Activated naive CD4-positive, alpha-beta T cell treated with Interleukin-2 at 50 U/mL for 16 hours (primary cell): ENCODE results near the gene HEPHL1.

Experiments
- DNase-seq: peaks from one replicate; pipeline ENCODE4 v3.0.0-alpha.2; 2020

The HEPHL1 gene

DNA sequence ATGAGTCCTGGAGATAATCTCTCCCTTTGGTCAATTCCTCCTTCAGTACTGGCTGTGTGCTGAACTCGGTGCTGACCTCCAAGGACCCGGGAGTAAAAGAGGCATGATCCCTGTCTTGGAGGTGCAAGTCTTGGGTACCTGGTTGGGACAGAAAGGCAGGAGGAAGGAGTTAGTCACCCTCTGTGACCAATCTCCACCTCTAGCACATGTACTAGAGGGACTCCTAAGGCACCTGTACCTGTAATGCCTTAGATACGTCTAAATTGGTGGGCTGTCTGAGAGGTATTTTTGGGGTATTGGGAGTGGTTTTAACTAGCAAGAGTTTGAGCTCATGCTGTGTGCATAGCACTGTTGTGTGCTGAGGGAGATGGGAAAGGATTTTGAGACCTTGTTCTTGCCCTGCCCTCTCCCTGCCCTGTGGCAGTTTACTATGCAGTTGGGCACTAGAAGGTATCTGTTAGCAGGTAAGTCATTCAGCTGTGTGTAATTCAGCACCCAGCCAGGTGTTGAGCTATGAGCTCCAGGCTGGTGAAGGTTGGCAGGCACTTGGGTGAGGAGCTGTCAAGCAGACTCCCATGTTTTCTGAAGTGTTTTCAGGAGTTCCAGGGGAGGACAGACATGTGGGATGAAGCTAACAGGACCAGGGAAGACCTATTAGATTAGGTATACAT lies 110.0 kb downstream of the HEPHL1 start:
- no peak for DNase-seq

DNA sequence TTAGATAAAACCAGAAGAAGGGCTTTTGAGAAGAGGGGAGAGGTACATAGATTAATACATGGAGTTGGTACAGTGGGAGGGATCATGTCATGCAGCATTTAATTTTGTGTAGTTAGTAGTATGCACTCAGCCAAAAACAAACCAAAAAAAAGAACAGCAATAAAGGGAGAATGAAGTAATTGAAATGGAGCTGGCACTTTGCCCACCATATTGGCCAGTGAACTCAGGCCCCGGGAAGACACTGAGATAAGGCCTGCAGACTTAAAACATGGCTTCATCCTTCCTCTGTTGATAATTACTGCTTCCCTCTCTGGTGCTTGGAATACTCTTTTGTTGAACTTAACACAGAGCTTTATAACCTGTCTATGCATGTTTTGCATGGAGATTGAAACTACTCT lies 110.6 kb downstream of the HEPHL1 start:
- DNase-seq = no peak

DNA sequence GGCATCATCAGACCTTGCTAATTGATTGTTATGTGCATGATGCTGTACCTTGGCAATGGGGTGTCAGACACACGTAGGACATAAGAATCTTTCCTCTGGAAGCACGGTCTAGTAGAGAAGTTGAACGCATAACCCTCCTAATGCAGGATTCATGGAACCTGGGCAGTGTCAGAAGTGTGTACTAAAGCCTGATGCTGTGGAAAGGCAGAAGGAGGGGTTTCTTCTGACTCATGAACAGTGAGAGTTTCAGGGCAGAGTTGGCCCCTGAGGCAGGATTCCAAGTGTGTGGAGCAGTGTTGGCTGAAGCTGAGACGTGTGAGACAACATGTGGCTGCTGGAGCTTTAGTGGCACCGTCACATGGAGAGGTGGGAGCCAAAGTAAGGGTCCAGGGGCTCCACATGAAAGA lies 111.0 kb downstream of the HEPHL1 start:
- no peak for DNase-seq

DNA sequence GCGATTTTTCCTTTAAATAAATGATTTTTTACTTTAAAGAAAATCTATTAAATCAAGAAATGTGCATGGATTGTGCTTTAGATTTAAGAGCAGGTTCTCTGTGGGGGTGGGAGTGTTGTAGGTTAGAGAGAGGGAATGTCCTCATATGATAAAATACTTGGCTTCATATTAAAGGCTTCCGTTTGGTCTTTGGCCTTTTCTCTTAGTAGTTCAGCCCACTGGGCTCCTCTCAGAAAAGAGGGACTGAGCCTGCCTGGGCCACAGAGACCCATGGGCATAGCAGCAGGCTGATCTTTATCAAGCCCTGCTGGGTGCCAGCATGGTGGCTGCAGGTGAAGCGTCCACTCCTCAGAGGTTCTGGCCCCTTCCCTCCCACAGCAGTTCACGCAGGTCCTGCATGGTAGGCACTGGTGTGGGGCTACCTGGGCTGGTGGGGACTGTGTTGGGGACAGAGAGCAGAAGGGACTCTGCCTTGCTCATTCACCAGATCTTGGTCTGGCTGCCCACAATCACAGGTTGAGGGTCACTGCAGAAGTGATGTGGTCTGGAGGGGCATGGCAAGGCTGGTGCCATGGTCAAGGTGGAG lies 111.8 kb downstream of the HEPHL1 start:
- DNase-seq = no peak

DNA sequence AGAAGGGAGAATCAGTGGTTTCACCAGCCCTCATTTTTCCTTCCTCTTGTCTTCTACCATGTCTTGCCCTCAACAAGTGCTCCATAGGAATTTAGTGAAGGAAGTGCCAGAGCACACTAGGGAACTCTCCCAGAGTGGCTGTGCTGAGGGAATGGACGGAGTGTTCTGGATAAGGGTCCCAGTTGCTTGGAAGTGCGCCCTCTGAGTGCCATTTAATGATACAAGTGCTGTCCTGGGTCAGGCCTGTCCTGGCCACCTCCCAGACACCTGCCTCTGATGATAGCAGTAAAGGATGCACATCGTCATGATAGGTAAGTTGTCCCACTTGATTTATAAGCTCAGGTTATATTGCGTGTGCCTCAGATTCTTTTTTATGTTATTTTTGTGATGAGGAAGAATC lies 112.6 kb downstream of the HEPHL1 start:
- DNase-seq = no peak

DNA sequence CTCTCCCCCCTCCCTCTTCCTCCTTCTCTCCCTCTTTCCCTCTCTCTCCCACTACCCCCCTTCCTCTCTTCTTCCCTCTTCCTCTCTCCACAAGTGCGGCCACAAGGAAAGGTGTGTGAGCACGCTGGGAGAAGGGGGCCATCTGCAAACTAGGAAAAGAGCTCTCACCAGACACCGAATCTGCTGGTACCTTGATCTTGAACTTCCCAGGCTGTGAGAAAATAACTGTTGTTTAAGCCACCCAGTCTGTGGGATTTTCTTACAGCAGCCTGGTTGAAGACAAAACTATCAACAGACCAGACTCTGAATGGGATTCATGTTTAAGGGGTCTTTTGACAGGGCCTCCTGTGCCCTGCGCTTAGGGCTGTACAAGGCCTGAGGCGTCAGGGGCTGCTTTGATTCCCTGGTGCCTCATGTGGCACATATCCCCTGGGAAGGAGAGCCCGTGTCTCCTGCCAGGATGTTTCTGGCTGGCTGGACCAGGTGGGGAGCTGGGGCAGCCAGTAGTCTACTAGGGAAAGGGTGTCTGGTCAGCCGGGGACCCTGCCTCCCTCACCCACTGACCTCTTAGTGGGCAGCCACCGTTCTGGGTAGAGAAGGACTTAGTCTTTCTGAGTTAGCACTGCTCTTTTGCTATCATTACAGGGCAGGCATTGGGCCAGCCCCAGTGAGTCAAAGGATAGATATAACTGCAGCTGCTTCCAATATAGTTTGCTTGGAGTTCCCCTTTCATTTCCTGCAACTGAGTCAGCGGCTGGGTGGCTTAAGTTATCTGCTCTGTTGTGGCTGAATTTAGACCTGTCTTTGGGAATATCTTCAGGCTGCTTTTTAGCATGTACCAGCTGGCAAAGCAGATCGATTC lies 113.7 kb downstream of the HEPHL1 start:
- peak; percentile 35 for DNase-seq

DNA sequence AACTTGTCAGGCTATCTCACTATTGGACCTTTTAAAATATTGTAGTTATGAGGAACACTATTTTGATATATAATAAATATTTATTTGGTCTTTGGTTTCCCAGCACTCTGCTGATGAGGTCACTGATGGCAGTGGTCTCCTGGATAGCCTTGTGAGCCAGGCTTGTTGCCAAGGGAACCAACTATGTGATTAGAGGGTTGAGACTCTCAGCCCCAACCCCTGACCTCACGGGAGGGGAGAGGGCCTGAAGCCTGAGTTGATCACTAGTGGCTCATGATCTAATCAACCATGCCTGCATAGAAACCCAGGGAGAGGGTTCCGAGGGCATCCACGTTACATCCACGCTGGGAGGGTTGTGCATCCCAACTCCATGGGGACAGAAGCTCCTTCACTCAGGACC lies 118.3 kb downstream of the HEPHL1 start:
- DNase-seq = no peak

DNA sequence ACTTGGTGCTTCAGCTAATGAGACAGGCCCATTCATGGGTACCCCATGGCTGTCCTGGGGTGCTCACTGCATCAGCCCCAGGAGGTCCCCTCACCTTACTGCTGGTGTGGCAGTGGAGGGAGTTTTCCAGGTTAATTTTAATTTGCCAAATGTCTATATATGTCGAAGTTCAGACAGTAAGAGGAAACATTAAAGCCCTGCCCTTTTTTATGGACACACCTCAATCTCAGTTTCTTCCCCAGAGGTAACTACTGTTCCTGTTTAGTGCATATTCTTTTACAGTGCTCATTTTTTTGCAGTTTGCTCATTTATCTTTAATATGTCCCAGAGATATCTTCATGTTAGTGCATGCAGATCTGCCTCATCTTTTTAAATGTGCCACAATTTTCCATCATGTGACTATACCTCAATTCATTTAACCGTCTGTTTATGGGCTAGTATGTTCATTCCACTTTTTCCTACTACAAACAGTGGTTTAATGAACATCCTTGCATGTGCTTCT lies 119.1 kb downstream of the HEPHL1 start:
- no peak for DNase-seq

DNA sequence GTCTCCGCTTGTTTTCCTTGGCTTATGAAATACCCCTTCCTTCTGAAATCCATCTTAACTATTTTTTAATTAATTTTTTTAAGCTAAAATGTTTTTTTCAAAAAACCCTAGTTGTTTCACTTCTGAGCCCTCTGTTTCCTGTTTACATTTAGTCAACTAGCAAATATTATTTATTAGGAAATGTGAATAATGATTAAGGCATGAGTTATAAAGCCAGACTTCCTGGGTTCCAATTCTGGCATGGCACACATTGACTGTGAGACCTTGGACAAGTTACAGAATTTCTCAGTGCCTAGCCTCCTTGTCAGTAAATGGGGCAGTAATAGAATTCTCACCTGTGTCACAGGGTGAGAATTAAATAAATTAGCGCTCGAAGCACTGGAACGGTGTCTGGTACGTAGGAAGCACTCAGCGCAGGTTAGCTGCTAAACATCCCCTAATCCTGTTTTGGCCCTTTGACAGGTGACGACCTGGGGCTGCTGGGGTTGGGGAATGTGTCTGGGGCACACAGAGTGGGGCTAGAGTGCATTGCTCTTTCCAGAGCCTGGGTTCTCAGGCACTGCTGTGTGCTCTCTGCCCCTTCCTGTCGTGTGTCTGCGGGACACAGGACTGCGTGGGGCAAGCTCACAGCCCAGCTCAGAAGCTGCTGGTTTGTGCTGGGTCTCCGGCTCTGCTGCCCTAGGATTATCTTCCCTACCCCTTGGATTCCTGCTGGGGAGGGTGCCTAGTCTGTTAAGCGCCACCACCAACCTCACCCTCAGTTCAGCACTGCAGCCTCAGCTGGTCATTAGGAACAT lies 120.6 kb downstream of the HEPHL1 start:
- no peak for DNase-seq

DNA sequence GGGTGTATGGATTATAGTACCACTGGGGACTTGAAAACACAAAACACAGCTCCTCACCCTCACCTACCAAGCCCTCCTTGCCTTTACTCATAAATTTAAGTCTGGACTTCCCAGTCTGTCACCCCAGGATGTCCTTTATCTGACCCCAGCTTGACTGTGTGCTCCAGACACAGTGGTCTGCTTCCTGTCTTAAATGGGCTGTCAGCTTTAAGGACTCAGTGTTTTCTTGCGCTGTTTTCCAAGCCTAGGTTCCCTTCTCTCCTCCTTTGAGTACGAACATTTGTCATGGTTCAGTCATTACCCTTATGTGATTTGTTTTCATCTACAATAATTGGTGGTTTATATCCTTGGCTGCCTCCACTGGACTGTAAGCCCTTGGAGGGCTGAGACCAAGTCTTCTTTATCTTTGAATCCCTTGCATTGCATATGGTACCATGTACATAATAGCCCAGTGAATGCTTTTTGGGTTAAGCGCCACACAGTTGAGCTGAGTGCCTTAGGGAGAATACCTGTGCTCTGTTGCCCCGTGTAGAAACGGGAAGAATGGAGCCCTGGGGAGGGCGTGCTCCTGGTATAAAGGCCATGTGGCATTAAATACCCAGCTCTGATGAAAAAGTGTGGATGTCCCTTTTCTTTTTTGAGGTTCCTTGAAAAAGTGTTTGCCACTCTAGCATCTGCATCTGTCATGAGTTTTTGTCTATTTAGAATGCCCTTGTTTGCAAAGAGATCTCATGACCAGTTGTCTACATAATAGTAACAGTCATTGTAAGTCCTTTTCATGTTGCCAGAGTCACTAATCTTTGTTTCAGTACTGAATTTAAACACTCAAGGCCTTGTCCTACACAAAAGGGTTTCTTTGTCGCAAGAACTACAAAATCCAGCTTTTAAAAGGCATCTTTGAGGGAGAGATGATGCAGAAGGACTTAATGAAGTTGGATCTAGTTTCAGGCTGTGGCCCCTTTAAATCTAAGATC lies 121.4 kb downstream of the HEPHL1 start:
- DNase-seq = no peak

DNA sequence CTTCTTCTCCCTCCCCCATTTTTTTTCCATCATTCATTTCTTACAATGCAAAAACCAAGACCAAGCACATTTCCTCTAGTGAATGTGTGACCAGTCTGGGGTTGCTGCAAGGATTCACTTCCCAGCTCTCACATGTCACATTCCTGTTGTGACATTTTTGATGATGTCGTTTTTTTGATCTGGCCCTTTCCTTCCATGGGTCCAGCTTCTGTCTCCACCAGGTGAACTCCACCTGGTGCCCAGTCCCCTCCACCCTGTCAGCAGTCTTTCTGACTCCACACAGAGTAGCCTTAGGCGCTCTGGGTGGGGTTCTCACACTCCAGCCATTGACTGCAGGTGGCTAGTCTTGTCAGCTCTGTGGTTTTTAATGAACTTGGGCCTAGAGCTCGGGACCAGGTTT lies 123.1 kb downstream of the HEPHL1 start:
- no peak for DNase-seq

DNA sequence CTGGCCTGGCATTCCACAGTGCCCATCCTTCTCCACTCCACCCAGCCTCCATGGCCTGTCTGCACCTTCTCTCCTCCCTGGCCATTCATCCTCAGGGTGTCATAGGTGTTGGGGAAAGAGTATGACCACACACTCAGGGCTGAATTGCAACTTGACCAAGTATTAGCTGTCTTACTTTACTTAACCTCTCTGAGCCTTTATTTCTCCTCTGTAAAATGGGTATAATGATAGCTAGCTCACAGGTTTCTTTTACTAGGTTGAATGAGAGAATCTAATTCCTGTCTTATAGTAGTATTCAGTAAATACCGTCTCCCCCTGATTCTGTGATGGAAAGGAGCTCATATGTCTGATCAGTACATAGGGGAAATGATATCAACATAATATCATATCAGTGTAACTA lies 123.5 kb downstream of the HEPHL1 start:
- DNase-seq = no peak

DNA sequence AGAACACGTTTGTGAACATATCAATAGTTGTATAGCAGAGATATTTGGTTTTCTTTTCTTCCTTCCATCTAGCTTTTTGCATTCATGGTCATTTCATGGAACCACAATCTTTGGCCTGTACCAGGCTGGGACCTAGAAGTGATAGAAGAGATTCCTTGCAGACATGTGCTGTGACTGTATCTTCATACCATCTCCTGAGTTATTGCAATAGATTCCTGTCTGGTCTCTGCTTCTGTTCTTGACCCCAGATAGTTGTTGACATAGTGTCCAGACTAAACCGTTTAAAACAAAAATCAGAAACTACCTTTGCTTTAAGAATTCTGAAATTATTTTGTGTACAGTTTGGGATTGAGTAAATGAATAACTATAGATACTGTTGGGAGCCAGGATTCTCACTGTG lies 124.3 kb downstream of the HEPHL1 start:
- no peak for DNase-seq

DNA sequence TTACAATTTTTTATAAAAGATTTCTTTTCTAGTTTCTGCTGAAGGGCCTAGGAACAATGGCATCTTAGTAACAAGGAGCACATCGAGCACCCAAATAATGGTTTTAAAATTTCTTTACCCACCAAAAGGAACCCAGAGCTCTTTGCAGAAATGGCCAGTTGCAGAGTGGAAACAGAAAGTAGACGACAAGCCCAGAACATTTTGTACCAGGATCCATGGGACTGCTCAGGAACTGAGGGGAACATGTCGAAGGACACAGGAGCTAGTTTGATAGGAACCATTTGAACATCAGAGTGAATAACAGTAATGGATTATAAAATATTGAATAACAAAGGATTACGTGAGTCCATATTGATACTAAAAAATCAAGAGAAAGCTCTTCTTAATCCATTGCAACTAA lies 124.8 kb downstream of the HEPHL1 start:
- DNase-seq = no peak

DNA sequence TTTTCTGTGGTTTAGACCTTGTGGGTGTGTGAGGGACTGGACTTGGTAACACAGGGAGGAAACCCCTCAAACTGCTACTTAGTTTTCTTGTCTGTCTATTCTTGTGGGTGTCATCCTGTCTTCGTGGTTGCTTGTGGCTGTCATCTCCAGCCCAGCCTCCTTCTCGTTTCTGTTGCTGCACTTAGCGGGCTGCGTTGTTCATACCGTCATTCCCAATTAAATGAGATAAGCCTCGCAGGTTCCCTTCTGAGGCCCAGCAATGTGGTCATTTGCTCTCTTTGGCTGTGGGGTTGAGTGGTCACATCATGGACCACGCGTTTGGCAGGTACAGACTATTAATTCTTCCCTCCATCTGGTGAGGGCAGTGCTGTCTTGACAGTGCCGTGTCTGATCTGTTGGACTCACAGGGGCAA lies 126.3 kb downstream of the HEPHL1 start:
- DNase-seq = no peak

DNA sequence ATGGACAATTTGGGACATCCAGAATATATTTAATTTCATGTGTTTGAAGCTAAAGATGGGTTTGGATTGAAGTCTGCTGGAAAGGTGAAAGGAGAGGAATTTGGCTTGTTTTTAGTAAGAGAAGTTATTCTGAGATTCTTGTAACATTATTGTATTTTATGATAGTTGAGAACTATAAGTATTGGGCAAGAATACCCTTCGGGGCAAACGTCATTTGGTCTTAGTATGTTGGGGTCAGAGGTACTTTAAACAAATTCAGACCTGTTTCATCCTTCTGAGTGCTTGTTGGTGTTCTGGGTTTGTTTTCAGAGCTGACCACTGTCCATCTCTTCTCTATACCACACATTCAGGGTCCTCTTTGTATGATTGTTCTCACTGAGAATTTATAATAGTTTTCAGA lies 127.0 kb downstream of the HEPHL1 start:
- no peak for DNase-seq

DNA sequence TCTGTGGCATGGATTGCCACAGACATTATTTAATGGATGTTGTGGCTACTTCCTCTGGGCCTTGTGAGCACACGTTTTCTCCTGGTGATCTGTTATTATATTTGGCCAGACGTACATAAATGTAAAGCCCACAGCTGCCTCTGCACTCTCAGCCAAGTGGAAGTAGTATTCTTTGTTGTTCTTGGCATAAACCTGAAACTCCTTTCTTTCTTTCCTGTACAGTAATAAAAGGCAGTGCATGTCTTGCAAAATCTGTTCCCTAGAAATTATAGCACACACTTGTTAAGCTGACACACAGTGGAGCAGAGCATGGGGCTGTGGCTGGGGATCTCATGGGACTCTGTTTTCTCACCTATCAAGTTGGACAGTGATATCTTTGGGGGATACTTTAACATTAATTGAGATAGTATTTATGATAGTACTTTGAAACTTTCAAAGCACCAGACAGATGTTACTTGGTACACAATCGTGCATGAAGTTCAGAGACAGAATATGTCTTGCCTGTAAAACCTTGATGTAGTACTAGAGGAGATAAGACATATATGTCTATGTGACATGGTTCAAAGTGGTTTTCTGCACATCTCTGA lies 128.4 kb downstream of the HEPHL1 start:
- no peak for DNase-seq

DNA sequence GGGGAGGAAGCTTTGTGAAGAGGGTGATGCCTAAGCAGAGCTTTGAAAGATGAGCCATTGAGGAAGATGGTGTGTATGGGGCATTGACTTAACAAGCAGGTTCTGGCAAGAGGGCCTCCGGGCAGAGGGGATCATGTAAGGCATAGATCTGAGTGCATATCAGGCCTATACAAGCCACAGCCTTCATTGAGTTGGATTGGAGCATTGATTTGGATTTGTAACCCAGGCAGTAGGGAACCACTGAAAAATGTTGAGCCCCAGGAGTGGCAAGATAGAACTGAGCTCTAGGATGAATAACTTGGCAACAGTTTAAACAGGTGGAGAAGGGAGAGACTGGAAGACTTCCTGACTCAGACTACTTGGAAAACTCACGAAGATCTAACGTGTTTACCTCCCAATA lies 128.9 kb downstream of the HEPHL1 start:
- no peak for DNase-seq

DNA sequence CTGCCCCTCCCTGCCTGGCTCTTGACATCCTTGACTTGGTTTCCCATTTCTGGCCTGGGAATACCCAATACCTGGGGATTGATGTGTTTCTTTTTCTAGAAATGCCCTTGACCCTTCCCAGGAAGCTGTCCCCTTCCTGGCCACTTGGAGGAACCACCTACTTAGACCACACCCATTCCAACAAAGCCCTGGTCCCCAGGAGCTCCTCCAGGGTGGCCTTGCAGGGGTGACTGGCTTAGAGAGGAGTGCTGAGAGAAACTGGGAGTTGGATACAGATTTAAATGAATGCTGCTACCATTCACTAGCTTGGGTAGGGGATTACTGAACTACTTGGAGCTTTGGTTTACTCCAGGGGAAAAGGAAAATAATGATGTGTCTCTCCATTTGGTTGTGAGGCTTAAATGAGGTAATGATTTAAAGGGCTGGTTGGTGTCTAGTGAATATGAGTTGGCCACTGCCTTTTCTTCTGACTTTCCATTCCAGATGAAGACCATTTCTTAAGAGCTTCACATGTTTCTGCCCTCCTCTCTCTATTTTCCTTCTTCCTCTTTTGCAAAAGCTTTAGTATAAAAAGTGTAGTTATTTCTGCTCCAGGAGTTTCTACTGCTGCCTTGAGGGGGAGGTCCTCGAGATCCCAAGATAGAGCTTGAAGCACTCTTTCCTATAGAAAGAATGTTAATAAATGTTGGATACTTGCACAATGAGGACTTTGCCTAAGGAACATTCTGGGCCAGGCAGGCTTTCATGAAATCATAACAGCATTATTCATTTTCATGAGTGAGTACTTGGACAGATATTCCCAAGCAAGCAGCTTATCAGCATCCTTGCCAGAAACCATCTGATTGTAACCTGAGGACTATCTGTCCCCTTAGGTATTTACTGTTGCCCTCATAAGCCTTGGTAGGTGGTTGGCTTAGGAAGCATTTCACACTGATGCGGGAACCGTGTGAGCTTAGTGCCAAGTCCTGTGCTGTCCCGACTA lies 129.8 kb downstream of the HEPHL1 start:
- no peak for DNase-seq
